Thyroid gland (tissue), 4 donors: ENCODE data around the gene CYP3A7.

Source experiments
- POLR2A ChIP-seq, 2 donors: fragments of 450-650 bp; IDR thresholded peaks; one replicate each; pipeline ENCODE4 v1.6.1; 2017; ENCODE audit warnings: antibody characterized with exemption in 2 of 2, mild to moderate bottlenecking in 2 of 2, moderate library complexity in 1 of 2
- TF ChIP-seq, protein P1 (sequence below), 6 experiments: fragments of 200-600 bp in 3 of 6; fragments of 450-650 bp in 3 of 6; sonication (generic) in 3 of 6; IDR thresholded peaks; one replicate each; pipeline ENCODE4 v1.5.1; 2016 to 2019; ENCODE audit warnings: antibody characterized with exemption in 6 of 6, mild to moderate bottlenecking in 2 of 6, inconsistent platforms in 1 of 6, moderate library complexity in 1 of 6

DNA sequence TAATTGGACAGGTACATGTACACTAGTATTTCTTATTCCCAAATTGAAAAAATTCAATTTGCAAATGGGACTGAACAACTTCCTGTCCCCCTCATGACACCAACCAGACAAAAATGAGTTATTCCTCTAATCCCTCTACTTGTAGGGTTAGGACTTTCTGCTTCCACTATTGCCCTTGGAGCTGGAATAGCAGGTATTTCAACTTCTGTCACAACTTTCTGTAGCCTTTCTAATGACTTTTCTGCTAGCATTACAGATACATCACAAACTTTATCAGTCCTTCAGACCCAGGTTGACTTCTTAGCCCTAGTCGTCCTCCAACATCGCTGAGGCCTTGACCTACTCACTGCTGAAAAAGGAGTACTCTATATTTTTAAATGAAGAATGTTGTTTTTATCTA lies 6.4 kb downstream of the CYP3A7 start:
- TF ChIP-seq POLR2A (IDR thresholded peaks at IDR 0.05), result no peak
- TF ChIP-seq, protein P1, sequence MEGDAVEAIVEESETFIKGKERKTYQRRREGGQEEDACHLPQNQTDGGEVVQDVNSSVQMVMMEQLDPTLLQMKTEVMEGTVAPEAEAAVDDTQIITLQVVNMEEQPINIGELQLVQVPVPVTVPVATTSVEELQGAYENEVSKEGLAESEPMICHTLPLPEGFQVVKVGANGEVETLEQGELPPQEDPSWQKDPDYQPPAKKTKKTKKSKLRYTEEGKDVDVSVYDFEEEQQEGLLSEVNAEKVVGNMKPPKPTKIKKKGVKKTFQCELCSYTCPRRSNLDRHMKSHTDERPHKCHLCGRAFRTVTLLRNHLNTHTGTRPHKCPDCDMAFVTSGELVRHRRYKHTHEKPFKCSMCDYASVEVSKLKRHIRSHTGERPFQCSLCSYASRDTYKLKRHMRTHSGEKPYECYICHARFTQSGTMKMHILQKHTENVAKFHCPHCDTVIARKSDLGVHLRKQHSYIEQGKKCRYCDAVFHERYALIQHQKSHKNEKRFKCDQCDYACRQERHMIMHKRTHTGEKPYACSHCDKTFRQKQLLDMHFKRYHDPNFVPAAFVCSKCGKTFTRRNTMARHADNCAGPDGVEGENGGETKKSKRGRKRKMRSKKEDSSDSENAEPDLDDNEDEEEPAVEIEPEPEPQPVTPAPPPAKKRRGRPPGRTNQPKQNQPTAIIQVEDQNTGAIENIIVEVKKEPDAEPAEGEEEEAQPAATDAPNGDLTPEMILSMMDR (IDR thresholded peaks at IDR 0.05), result no peak
